Renal pelvis (tissue), 4 donors: ENCODE results near the gene LAMA4. TPM values are rescaled to one million over a fixed set of nuclear protein-coding genes. Genes with fewer than 3 reads are reported as not detected.

Experiments
- DNase-seq: peaks from one replicate; pipeline ENCODE4 v3.0.0-alpha.2; 2013
- polyA plus RNA-seq, 3 donors: library from polyadenylated mRNA; unstranded; fragments of 120-200 nt; gene quantifications; one replicate each; pipeline ENCODE4 v1.2.1, GENCODE V29; 2013; ENCODE audit not compliant: insufficient read length in 3 of 3

The LAMA4 gene
- polyA plus RNA-seq, 3 donors = 77.4 to 93.6 (median 90.1) TPM

DNA sequence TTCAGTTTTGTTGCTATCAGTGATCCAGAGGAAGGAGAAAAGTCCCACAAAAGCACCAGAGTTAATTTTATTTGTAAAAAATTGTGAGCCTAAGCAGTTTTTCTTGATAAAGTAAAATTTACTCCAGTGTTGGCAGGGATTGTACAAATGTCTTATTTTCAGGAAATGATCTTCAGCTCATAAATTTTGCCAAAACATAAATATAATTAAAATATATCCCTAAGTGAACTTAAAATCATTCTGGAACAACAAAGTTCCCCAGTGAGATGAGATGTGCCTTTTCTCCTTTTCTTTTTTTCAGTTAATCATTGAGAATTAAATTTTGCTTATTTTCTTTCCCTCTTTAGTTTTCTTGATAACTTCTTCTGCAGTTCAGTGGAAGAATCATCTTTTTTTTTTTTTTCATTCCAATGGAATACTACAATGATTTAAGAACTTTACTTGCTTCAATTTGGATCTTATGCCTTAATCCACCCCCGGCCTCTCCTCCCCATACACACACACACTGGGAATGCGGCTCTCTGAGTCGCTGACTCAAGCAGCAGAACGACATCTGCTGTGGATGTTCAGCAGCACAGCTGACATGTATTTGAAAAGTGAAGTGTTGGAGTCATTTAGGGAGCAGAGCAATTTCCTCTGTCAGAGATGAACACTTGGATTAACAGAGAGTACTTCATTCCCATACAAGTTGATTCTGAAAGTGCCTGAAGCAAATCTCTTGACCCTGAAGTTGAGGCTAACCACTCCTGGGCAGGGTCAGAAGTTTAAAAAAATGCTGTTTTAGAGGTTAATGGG, 27.7 kb upstream of the LAMA4 start:
- peak; percentile 75 for DNase-seq

DNA sequence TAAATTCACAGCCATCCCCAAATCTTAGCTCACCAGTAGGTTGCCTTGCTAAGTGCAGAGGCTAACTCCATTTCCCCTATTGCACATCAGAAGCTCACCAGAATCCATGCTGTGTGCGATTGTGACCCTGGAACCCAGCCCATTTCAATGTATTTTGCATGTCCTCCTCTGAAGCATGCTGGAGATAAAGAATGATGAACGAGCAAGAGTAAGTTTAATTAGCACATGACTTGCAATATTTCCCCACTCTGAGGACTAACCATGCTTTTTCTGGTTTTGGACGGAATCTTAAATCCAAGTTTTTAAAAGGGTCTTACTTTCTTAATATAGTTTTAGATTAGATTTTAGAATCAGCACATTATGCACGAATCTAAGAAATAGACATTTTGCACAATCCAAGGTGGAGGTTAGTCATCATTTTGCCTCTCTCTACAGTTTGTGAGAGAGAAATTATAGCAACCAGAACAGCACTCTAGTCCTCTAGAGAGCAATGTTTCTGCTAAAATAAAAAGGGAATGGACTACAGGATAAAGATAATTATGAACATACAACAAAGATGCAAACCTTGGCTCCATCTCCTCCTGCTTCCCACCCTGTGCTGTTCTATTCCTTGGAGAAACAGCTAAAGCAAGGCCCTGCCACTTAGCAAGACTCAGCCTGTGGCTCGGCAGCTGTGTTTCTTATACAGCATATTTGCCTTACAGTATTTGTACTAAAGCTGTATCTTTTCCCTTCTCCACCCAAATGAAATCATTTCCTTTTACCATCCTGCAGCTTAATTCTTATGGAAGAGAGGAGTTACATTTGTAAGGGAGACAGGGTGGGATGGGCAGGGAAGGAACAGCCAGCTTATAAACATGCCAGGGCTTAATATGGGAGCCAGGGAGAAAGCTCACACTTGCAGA, 24.9 kb upstream of the LAMA4 start:
- DNase-seq = no peak

DNA sequence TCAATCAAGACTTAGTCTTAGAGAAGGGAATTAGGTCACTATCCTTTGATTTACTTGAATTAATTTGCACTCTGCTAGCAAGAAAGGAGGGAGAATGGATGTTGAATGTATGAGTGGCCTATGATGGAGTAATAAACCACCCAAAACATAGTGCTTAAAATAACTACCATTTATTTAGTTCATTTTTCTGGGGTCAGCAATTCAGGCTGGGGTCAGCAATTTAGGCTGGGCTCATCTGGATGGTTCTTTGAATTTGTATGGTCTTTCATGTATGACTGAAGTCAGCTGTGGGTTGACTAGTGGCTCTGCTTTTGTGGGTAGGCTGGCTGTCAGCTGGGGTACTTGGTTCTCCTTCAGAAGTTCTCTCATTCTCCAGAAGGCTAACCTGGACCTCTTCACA, 21.0 kb upstream of the LAMA4 start:
- DNase-seq = no peak

DNA sequence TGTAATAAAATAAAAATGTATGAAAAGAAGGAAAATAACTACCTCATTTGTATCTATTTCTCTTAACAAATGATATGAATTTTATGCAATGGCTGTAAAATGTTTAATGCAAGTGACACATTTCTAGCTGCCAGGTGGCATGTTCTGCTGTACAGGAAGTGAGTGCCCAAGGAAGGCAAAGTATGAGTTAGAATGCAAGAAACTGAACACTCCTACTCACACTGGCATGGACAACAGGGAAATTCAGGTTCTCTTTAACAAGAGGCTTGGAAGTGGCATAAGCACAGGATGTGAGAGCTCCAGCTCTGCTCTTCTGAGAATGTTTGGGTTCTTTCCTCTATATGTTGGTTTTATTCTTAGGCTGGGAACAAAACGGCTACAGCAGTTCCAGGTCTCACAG, 20.4 kb upstream of the LAMA4 start:
- no peak for DNase-seq

DNA sequence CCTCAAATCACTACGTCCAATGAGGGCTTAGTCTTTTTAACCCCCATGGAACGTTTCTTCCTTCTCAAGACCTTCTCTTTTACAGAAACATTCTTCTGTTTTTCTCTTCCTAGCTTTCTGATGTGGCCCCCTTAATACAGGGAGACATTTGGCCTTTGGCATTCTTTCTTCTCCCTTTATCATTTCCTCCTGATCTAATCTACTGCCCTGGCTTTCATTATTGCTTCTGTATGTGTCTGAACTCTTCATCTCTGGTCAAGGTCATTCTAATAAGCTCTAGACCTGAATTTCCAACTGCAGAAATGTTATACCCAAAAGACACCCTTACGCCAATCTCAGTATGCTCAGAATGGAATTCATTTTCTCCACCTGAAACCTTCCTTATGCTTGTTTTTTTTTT, 18.4 kb upstream of the LAMA4 start:
- DNase-seq = no peak

DNA sequence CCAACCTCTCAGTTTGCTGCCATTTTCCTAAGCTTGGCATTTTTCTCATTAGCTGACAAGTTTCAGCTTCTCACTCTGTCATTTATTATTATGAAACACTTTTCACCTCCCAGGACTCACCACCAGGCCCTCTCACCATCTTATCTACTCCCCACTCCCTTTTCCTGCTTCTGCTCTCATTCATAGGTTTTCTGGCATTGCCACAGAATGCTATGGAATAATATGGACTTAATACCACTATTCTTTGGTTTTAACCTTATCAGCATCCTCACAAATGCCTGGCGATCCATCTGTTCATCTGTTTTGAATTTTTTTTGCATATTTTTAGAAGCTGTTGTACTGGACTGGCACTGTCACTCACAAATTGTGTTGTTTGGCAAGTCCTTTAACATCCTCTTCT, 16.4 kb upstream of the LAMA4 start:
- DNase-seq = no peak

DNA sequence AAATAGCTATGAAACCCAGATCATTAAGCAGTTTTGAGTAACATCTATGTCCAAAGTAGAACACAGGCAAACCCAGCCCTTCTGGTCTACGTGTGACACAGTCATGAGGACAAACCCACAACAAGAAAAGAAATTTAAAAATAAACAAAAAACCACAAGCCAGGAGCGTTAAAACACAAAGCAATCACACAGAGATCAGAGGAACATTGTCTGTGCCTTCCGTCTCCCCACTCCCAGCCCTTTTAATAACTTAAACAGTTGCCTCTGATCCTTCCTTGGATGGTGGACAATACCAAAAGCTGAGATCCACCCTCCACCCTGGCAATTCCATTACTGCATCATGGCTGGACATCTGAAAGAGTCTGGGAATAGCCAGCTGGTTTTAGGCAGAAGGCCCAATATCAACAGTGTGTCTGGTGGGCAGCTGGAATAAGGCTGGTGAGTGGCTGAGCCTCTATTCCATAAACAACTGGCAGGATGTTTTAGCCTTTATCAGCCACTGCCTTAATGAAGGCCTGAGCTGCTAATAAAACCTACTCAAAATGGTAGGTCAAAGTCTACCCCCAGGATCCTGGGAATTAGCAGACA, 15.7 kb upstream of the LAMA4 start:
- DNase-seq = no peak

DNA sequence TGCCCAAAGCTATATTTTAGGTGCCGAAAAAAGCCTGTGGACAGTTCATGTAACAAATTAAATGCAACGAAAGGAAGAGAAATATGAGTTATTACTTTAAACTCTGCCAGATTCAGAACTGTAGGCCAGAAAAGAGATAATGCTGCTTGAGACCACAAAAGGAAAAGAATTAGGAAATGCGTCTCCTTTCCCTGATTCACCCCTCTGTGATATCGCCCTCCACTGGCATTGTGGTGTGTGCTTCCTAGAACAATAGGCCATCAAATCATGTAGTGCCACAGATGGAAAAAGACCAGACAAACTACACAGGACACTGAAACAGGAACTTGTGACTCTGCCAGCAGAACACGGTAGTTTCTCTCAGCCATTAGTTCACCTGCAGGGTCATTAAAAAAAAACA, 14.7 kb upstream of the LAMA4 start:
- no peak for DNase-seq

DNA sequence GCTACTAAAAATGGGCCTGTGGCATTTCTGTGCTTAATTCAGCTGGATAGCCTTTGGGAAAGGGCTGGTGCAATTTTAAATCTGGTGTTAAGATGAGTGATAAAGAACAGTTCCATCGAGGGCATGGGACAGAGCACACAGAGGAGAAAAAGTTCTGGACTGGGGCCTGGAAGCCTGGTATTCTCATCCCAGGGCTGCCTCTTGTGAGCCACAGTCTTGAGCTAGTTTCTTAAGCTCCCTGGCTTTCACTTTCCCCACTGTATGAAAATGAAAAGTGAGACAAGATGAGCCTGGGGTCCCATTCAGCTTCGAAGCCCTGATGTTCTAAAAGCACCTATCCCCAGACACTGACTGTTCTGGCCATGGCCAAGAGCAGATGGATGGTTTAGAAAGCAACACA, 14.3 kb upstream of the LAMA4 start:
- no peak for DNase-seq

DNA sequence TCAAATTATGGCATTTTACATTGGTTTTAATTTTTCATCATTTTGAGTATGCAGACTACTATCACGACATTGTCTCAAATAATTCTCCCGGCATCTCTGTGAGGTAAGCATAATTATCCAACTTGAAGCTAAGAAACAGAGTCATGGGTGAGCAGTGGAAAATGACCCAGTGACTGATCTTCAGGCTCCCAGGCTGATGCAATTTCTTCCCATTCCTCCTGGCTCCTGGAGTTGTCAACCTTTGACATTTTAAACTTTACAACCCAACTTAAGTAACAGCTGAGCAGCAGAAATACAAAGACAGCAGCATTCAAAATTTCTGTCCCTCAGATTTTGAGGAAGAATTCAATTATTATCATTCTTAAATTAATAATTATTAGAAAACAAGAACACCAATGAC, 13.7 kb upstream of the LAMA4 start:
- DNase-seq = no peak

DNA sequence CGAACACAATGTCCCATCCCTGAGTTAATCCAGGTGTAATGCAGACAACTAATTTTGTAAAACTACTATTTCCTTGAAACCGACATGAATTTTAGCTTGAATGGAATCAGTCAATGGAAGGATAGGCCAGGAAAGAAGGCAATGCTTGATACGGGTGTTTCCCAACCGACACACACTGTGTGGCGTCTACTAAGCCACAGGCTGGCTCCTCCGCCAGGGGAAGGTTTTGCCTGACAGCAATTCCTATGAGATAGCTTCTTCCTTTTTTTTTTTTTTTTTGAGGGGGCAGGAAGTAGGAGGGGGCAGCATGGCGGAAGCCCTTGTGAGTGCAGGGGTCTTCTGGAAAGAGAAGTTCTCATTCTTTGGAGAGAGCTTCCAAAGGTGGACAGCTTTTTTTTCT, 12.0 kb upstream of the LAMA4 start:
- no peak for DNase-seq

DNA sequence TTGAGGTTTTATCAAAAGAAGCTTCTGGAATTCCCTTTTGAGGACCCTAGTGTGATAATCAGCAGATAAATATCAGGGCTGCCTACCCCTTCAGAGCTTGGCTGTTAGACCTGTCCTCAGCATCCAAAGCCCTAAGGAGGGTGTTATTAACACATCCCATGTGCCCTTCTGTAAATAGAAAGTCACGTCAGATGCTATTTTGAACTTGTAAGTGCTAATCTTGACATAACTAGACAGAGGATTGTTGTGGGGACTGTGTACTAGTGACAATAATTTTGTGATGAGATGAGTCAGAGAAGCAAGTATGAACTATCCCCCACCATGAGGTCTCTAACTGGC, 4.9 kb upstream of the LAMA4 start:
- DNase-seq = no peak

DNA sequence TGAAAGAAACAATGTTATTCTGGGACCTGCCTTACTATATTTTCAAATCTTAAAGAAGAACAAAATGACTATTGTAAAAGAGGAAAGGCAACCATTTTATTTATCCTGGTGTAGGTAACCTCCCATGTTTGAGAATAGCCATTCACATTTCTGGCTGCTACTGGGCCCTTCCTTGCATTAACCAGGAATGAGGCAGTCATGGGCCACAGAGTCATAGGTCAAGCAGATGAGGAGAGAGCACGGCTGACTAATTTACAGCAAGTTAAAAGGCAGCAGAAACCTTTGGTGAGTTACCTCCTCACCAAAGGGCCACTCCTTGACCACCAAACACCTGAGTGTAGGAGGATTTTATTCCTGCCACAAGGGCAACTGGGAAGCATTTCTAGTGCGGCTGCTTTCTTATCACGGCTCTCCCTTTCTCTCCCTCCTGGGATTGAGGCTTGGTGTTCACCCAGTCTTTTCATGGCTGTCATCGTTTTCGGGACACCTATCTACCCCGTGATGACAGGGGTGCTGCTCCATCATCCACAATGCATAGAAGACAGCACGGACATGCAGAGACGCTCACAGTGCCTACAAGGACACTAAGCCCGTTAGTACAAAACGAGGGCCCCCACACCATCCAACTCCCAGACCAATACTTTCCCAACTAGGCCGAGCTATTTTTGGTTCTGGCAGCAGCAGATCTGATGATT, 4.4 kb upstream of the LAMA4 start:
- no peak for DNase-seq

DNA sequence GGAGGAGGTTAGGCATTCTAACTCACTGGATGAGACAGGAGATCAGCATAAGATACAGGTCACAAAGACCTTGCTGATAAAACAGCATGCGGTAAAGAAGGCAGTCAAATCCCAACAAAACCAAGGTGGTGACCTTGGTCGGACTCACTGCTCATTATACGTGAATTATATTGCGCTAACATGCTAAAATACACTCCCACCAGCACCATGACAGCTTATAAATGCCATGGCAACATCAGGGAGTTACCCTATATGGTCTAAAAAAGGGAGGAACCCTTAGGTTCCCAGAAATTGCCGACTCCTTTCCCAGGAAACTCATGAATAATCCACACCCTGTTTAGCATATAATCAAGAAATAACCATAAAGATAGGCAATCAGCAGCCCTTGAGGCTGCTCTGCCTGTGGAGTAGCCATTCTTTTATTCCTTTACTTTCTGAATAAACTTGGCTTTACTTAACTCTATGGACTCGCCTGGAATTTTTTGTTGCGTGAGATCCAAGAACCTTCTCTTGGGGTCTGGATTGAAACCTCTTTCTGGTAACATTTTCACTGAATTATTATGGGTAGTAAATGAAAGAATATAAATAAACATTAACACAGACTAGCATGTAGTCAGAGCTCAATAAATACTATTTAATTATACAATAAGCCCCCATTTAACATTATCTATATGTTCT, 3.0 kb upstream of the LAMA4 start:
- DNase-seq = no peak

DNA sequence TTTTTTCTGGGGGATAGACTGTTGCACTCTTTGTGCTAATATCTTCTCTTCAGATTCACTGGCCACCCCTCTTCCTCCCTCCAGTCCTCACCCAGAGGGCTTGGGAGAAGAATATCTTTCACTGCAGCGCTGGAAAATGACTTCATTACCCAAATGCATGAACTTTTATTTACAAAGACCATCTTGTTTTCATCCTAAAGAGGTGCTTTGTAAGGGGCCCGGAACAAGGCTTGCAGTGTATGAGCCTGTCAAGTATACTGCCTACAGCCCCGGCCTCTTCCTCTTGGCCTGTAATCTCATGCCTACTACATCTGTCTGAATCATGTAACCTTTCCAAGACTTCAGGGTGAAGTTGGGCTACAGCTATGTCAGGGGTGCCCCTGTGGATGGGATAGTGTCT, 554 bp upstream of the LAMA4 start:
- no peak for DNase-seq

DNA sequence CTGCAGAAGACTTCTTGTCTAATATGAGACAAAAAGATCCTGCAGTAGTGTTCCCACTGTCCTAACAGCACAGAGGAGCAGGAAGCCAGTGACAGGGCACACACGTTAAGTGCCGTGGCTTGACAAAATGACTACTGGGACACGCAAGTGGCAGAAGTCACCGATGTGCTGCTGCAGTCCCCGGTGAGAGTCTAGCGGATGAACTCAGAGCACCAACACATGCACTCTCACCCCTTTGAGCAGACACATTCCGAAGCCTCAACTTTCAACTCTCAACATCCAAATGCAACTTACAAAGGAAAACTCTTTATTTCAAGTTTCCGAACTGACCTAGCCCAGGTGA, 898 bp downstream of the LAMA4 start:
- DNase-seq = no peak

DNA sequence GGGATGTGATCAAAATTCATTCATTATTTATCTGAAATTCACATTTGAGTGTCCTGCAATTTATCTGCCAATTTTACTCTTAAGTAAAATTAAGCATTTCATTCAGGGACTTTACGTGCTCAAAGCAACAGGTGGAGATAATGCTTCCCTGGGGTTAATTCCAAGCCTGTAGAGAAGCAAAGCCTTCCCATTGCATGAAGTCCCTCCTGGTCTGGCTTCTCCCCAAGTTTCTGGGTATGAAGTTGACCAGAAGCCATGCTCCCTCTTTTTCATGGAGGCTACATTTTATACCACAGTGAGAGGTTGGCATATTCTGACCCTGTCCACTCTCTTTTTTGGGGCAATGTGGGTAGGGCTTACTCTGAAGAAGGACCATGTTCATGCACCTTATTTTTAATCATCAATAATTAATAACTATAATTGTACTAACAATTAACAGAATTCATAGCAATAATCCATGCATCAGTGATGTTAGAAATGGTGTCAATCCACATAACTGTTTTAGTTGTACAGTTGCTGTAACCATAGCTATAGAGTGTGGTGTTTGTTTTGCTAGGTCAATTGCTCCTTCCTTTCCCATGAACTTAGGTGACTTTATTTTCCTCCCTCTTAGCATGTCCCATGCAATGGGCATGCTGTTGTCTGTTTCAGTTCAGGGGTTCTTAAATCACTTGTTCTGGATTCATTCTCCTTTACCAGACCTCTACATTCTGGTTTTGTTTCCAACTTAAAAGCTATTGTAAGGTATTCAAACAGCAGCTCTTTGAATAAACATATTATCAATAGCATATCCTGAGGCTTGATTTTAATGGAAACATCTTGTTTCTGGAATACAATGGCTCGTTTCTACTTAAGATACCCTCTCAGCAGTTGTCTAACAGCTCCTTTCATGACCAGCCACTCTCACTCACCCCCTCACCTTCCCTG, 1.5 kb downstream of the LAMA4 start:
- DNase-seq = no peak

DNA sequence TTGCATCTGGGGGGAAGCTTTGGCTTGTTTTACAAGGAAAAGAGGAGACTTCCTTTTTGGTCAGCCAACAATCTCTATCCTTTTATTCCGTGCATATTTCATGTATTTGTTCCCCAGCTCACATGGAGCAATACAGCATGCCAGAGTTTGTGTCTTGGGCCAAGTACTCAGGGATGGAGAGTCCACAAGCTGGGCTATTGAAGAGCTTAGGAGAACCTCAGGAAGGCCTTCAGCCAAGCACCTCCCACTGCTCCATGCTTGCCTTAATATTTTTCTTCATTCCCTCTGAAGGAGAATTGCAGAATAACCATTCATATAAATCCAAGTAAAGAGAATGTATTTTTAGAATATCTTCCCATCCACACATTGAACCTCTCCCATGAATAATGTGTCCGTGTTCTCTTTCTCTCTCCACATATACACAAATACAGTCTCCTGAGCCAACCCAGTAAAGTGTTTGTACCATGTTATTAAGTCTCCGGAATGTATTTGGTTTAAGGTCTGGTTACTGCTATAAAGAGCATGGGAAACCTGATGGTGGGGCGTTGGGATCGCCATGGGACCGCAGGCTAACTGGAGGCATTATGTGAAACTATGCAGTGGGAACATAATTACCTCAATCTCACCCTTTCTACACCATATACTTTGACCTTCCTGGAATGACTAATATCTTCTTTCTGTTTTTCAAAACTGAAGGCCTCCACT, 3.0 kb downstream of the LAMA4 start:
- no peak for DNase-seq

DNA sequence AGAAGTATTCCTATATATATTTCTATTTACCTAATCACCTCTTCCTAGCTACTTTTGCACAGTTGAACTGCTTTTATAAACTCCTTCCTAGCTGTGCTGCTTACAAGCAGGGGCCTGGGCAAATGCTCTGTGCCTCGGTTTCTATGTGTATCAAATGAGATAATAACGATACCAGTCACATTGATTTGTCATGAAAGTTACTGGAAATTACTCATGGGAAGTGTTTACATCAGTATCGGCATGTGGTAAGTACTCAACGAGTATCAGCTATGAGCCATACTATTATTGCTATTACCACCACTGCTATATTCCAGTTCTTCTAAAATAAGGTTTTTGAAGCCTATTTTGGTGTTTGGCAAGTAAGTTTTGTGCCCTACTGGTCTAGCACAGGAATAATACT, 4.9 kb downstream of the LAMA4 start:
- DNase-seq = no peak

DNA sequence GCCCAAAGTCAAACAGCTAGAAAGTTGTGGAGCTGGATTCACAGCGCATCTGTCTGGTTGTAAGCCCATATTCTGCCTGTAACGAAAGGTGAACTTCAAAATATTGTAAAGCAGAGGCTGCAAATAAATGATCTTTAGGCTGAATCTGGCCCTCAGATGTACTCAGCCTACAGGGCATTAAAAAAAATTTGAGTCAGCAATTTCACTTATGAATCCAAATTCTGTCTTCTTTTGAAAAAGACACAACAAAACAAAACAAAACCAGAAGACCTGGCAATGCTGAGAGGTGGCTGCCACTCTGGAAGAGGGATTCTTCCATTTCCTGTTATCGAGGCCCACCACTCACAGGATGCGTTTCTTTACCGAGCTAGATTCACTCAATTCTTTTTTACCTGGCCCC, 7.1 kb downstream of the LAMA4 start:
- DNase-seq = no peak
